Measurements from ENCODE around the gene AKT3. TPM values are rescaled to one million over a fixed set of nuclear protein-coding genes. Genes with fewer than 3 reads are reported as not detected.

The AKT3 gene
- total and polyA plus RNA-seq, 2 donors (not counting 1 experiment from before 2014, with no cell fraction given), result 37.8 to 42.0 TPM

- Histone ChIP-seq H3K9ac (ENCODE audit: insufficient read depth, low read length) (no peak overlapping the region), H2AFZ (ENCODE audit: low read length) (no peak overlapping the region), H3K79me2 (ENCODE audit: control insufficient read depth, insufficient read depth, low read length) (no peaks in the 10 kb centered on the region), H3K27ac (ENCODE audit: insufficient read depth, low read length) (no peak overlapping the region), H3K36me3 (ENCODE audit: control insufficient read depth, insufficient read depth, low read length) (no peaks in the 10 kb centered on the region), H3K27me3 (ENCODE audit: control insufficient read depth, insufficient read depth, low read length) (no peaks in the 10 kb centered on the region), H3K4me2 (ENCODE audit: extremely low read depth, insufficient read depth, low read length) (no peak overlapping the region), H3K4me1 (ENCODE audit: control insufficient read depth, extremely low read depth, insufficient read depth, low read length) (no peaks in the 10 kb centered on the region), H3K4me3 (replicated peaks in 1 of 4; ENCODE audit: control extremely low read depth in 1 of 4, insufficient read depth in 1 of 4, low read depth in 3 of 4, low read length in 4 of 4) (no peak overlapping the region), H3K9me3 (ENCODE audit: control insufficient read depth, insufficient read depth, low read depth, low read length) (no peaks in the 10 kb centered on the region), H4K20me1 (ENCODE audit: control insufficient read depth, extremely low read depth, insufficient read depth, low read length) (no peaks in the 10 kb centered on the region)
- peak; percentile 22 to 42 for DNase-seq (ENCODE audit: low read depth in 2 of 2)
- TF ChIP-seq CTCF (conservative IDR thresholded peaks at IDR 0.05 in 1 of 2, IDR thresholded peaks at IDR 0.05 in 1 of 2; ENCODE audit: low read depth in 1 of 2, low read length in 2 of 2), result no peak
- TF ChIP-seq EZH2 (IDR thresholded peaks at IDR 0.05; ENCODE audit: low read length, missing control alignments), result no peak
Observed at GRCh38 chr1:243575070-243575469, 275.0 kb downstream of the AKT3 start.

GRCh38 chr1:243572940-243573339, 277.1 kb downstream of the AKT3 start:
- Histone ChIP-seq H3K4me1 (ENCODE audit: control insufficient read depth, extremely low read depth, insufficient read depth, low read length) (peaks cover 3% of the 10 kb centered on the region), H3K27me3 (ENCODE audit: control insufficient read depth, insufficient read depth, low read length) (no peaks in the 10 kb centered on the region), H2AFZ (ENCODE audit: low read length) (no peak overlapping the region), H3K36me3 (ENCODE audit: control insufficient read depth, insufficient read depth, low read length) (no peaks in the 10 kb centered on the region), H3K27ac (ENCODE audit: insufficient read depth, low read length) (no peak overlapping the region), H3K9me3 (ENCODE audit: control insufficient read depth, insufficient read depth, low read depth, low read length) (no peaks in the 10 kb centered on the region), H3K4me3 (replicated peaks in 1 of 4; ENCODE audit: control extremely low read depth in 1 of 4, insufficient read depth in 1 of 4, low read depth in 3 of 4, low read length in 4 of 4) (no peak overlapping the region), H3K4me2 (ENCODE audit: extremely low read depth, insufficient read depth, low read length) (no peak overlapping the region), H3K79me2 (ENCODE audit: control insufficient read depth, insufficient read depth, low read length) (no peaks in the 10 kb centered on the region), H3K9ac (ENCODE audit: insufficient read depth, low read length) (no peak overlapping the region), H4K20me1 (ENCODE audit: control insufficient read depth, extremely low read depth, insufficient read depth, low read length) (no peaks in the 10 kb centered on the region)
- TF ChIP-seq EZH2 (IDR thresholded peaks at IDR 0.05; ENCODE audit: low read length, missing control alignments) (no peak), CTCF (conservative IDR thresholded peaks at IDR 0.05 in 1 of 2, IDR thresholded peaks at IDR 0.05 in 1 of 2; ENCODE audit: low read depth in 1 of 2, low read length in 2 of 2) (no peak)
- no peak for DNase-seq (ENCODE audit: low read depth in 2 of 2)

- no peaks in the 10 kb centered on the region for H3K9me3 ChIP-seq (ENCODE audit: control insufficient read depth, insufficient read depth, low read depth, low read length)
- H3K27me3 ChIP-seq (ENCODE audit: control insufficient read depth, insufficient read depth, low read length), result no peaks in the 10 kb centered on the region
- no peaks in the 10 kb centered on the region for H3K36me3 ChIP-seq (ENCODE audit: control insufficient read depth, insufficient read depth, low read length)
- peak; percentile 81 to 86 for DNase-seq (ENCODE audit: low read depth in 2 of 2)
- H3K9ac ChIP-seq (ENCODE audit: insufficient read depth, low read length), result no peak overlapping the region
- no peaks in the 10 kb centered on the region for H3K79me2 ChIP-seq (ENCODE audit: control insufficient read depth, insufficient read depth, low read length)
- H4K20me1 ChIP-seq (ENCODE audit: control insufficient read depth, extremely low read depth, insufficient read depth, low read length), result no peaks in the 10 kb centered on the region
- no peak overlapping the region for H3K4me3 ChIP-seq (replicated peaks in 1 of 4; ENCODE audit: control extremely low read depth in 1 of 4, insufficient read depth in 1 of 4, low read depth in 3 of 4, low read length in 4 of 4)
- H3K4me2 ChIP-seq (ENCODE audit: extremely low read depth, insufficient read depth, low read length), result no peak overlapping the region
- peaks cover 3% of the 10 kb centered on the region for H3K4me1 ChIP-seq (ENCODE audit: control insufficient read depth, extremely low read depth, insufficient read depth, low read length)
- no peak overlapping the region for H3K27ac ChIP-seq (ENCODE audit: insufficient read depth, low read length)
- TF ChIP-seq EZH2 (IDR thresholded peaks at IDR 0.05; ENCODE audit: low read length, missing control alignments), result no peak
- no peak for TF ChIP-seq CTCF (conservative IDR thresholded peaks at IDR 0.05 in 1 of 2, IDR thresholded peaks at IDR 0.05 in 1 of 2; ENCODE audit: low read depth in 1 of 2, low read length in 2 of 2)
- no peak overlapping the region for H2AFZ ChIP-seq (ENCODE audit: low read length)
Observed at GRCh38 chr1:243568793-243569192, 281.2 kb downstream of the AKT3 start.

Data from fibroblast of lung (primary cell).